Osteoblast (primary cell): ENCODE measurements around the gene SCUBE1. TPM values are rescaled to one million over a fixed set of nuclear protein-coding genes. Genes with fewer than 3 reads are reported as not detected.

Experiments
- DNase-seq: peaks from one replicate; pipeline ENCODE4 v3.0.0; 2011; ENCODE audit warnings: low spot score, mixed read lengths; ENCODE audit not compliant: insufficient read length; ENCODE audit errors: missing footprints
- H2AFZ ChIP-seq: 2 replicates; pipeline ENCODE4 v1.6.0; 2011; ENCODE audit warnings: mild to moderate bottlenecking, low read length
- H3K27ac ChIP-seq: 2 replicates; pipeline ENCODE4 v1.5.1; 2011; ENCODE audit warnings: mild to moderate bottlenecking, low read depth, low read length, moderate library complexity
- H3K27me3 ChIP-seq: 2 replicates; pipeline ENCODE4 v1.6.0; 2012; ENCODE audit warnings: mild to moderate bottlenecking, control low read depth, inconsistent platforms, low read length, moderate library complexity; ENCODE audit not compliant: insufficient read depth
- H3K36me3 ChIP-seq: 2 replicates; pipeline ENCODE4 v1.5.1; 2011; ENCODE audit warnings: mild to moderate bottlenecking, low read length, control low read depth, moderate library complexity; ENCODE audit not compliant: insufficient read depth
- H3K4me1 ChIP-seq: 2 replicates; pipeline ENCODE4 v1.5.1; 2011; ENCODE audit warnings: mild to moderate bottlenecking, low read length, control low read depth, moderate library complexity; ENCODE audit not compliant: insufficient read depth
- H3K4me2 ChIP-seq: 2 replicates; pipeline ENCODE4 v1.6.0; 2011; ENCODE audit warnings: mild to moderate bottlenecking, low read length; ENCODE audit not compliant: insufficient read depth
- H3K4me3 ChIP-seq: fragments of 200-600 bp; sonication (generic); 3 replicates; pipeline ENCODE4 v1.5.1; 2012; ENCODE audit warnings: mild to moderate bottlenecking, low read length, inconsistent platforms; ENCODE audit not compliant: insufficient read depth
- H3K79me2 ChIP-seq: 2 replicates; pipeline ENCODE4 v1.6.0; 2012; ENCODE audit warnings: mild to moderate bottlenecking, low read length, control low read depth, inconsistent platforms; ENCODE audit not compliant: insufficient read depth
- H3K9me3 ChIP-seq: 2 replicates; pipeline ENCODE4 v1.5.1; 2011; ENCODE audit warnings: low read depth, low read length, control low read depth
- H4K20me1 ChIP-seq: 2 replicates; pipeline ENCODE4 v1.6.0; 2012; ENCODE audit warnings: mild to moderate bottlenecking, low read length, control low read depth; ENCODE audit not compliant: insufficient read depth
- CTCF ChIP-seq: IDR thresholded peaks from 2 replicates; pipeline ENCODE4 v1.5.1; 2011; ENCODE audit warnings: mild to moderate bottlenecking, low read depth, low read length, moderate library complexity; ENCODE audit errors: extremely low read depth
- total RNA-seq: library from RNA; depleted of rRNA; stranded (reverse); fragments of >200 nt; gene quantifications from 2 replicates; pipeline ENCODE4 v1.2.3, GENCODE V29; 2012

SCUBE1 gene
- total RNA-seq, 1 donor, result 2.2 TPM

GRCh38 chr22:43203471-43203981 lies 139.6 kb downstream of the SCUBE1 start:
- no peak for TF ChIP-seq CTCF
- Histone ChIP-seq H3K27me3 (no peaks in the 10 kb centered on the region), H4K20me1 (no peaks in the 10 kb centered on the region), H3K4me3 (no peak overlapping the region), H3K9me3 (no peaks in the 10 kb centered on the region), H3K27ac (no peak overlapping the region), H3K79me2 (no peaks in the 10 kb centered on the region), H3K4me1 (no peaks in the 10 kb centered on the region), H3K4me2 (no peak overlapping the region), H3K36me3 (no peaks in the 10 kb centered on the region), H2AFZ (no peak overlapping the region)
- DNase-seq, result no peak

GRCh38 chr22:43202756-43203410 lies 140.3 kb downstream of the SCUBE1 start:
- H3K27ac ChIP-seq, result no peak overlapping the region
- no peak for DNase-seq
- H2AFZ ChIP-seq, result no peak overlapping the region
- no peaks in the 10 kb centered on the region for H3K4me1 ChIP-seq
- peaks cover 4% of the 10 kb centered on the region for H3K27me3 ChIP-seq
- H4K20me1 ChIP-seq, result no peaks in the 10 kb centered on the region
- no peak overlapping the region for H3K4me3 ChIP-seq
- no peaks in the 10 kb centered on the region for H3K36me3 ChIP-seq
- no peaks in the 10 kb centered on the region for H3K9me3 ChIP-seq
- no peaks in the 10 kb centered on the region for H3K79me2 ChIP-seq
- no peak overlapping the region for H3K4me2 ChIP-seq
- no peak for TF ChIP-seq CTCF

- H3K27me3 ChIP-seq, result peaks cover 10% of the 10 kb centered on the region
- H3K9me3 ChIP-seq, result no peaks in the 10 kb centered on the region
- H3K4me3 ChIP-seq, result no peak overlapping the region
- H3K4me1 ChIP-seq, result no peaks in the 10 kb centered on the region
- no peak for TF ChIP-seq CTCF
- no peaks in the 10 kb centered on the region for H3K36me3 ChIP-seq
- no peaks in the 10 kb centered on the region for H3K79me2 ChIP-seq
- H3K4me2 ChIP-seq, result no peak overlapping the region
- H2AFZ ChIP-seq, result no peak overlapping the region
- no peak overlapping the region for H3K27ac ChIP-seq
- DNase-seq, result no peak
- no peaks in the 10 kb centered on the region for H4K20me1 ChIP-seq
Measured at GRCh38 chr22:43202326-43202725, 140.8 kb downstream of the SCUBE1 start.

- Histone ChIP-seq H3K79me2 (no peaks in the 10 kb centered on the region), H3K27ac (no peak overlapping the region), H4K20me1 (no peaks in the 10 kb centered on the region), H3K4me1 (no peaks in the 10 kb centered on the region), H2AFZ (no peak overlapping the region), H3K36me3 (no peaks in the 10 kb centered on the region), H3K4me2 (no peak overlapping the region), H3K27me3 (peaks cover 11% of the 10 kb centered on the region), H3K4me3 (no peak overlapping the region), H3K9me3 (no peaks in the 10 kb centered on the region)
- DNase-seq, result no peak
- no peak for TF ChIP-seq CTCF
Measured at GRCh38 chr22:43201486-43202219, 141.5 kb downstream of the SCUBE1 start.
